Endodermal cell (in vitro differentiated cells): Measurements from ENCODE around the gene SLC29A2. TPM values are rescaled to one million over a fixed set of nuclear protein-coding genes. Genes with fewer than 3 reads are reported as not detected.

Source experiments
- DNase-seq: peaks from one replicate; pipeline ENCODE4 v3.0.0-alpha.2; 2017
- H3K27ac ChIP-seq: 2 replicates; pipeline ENCODE4 v1.5.1; 2013; ENCODE audit warnings: mild to moderate bottlenecking, low read depth, low read length, moderate library complexity
- H3K27me3 ChIP-seq: 2 replicates; pipeline ENCODE4 v1.6.1; 2013; ENCODE audit warnings: mild to moderate bottlenecking, low read length, moderate library complexity; ENCODE audit not compliant: insufficient read depth, control insufficient read depth, poor library complexity, severe bottlenecking
- H3K36me3 ChIP-seq: 2 replicates; pipeline ENCODE4 v1.7.0; 2013; ENCODE audit warnings: mild to moderate bottlenecking, low read length, moderate library complexity; ENCODE audit not compliant: control insufficient read depth, insufficient read depth
- H3K4me1 ChIP-seq: one replicate; pipeline ENCODE4 v1.7.0; 2013; ENCODE audit warnings: low read length; ENCODE audit not compliant: control insufficient read depth, insufficient read depth
- H3K4me3 ChIP-seq: 2 replicates; pipeline ENCODE4 v1.5.1; 2013; ENCODE audit warnings: mild to moderate bottlenecking, low read length, moderate library complexity
- H3K9ac ChIP-seq: 2 replicates; pipeline ENCODE4 v1.6.1; 2013; ENCODE audit warnings: mild to moderate bottlenecking, low read length, moderate library complexity; ENCODE audit not compliant: poor library complexity, severe bottlenecking; ENCODE audit errors: extremely low read depth
- H3K9me3 ChIP-seq: 2 replicates; pipeline ENCODE4 v1.6.1; 2013; ENCODE audit warnings: mild to moderate bottlenecking, low read length, moderate library complexity; ENCODE audit not compliant: control insufficient read depth
- H3K27ac Mint-ChIP-seq: 2 replicates; pipeline ENCODE4 v1.8.0; 2020; ENCODE audit warnings: mixed read lengths
- H3K27me3 Mint-ChIP-seq: 2 replicates; pipeline ENCODE4 v1.8.0; 2021; ENCODE audit warnings: mild to moderate bottlenecking, mixed read lengths; ENCODE audit not compliant: insufficient read depth
- H3K36me3 Mint-ChIP-seq: 2 replicates; pipeline ENCODE4 v1.8.0; 2020; ENCODE audit warnings: low read depth, mixed read lengths
- H3K4me1 Mint-ChIP-seq: 2 replicates; pipeline ENCODE4 v1.8.0; 2020; ENCODE audit warnings: mixed read lengths
- H3K4me3 Mint-ChIP-seq: 2 replicates; pipeline ENCODE4 v1.8.0; 2020; ENCODE audit warnings: mild to moderate bottlenecking, moderate library complexity, mixed read lengths
- H3K9me3 Mint-ChIP-seq: 2 replicates; pipeline ENCODE4 v1.8.0; 2020; ENCODE audit warnings: mild to moderate bottlenecking, mixed read lengths
- CTCF ChIP-seq: fragments of 200-600 bp; sonication (generic); conservative IDR thresholded peaks from 2 replicates; pipeline ENCODE4 v1.5.0; 2021; ENCODE audit warnings: antibody characterized with exemption, mild to moderate bottlenecking
- WGBS, 2 experiments: methylation state at CpG; one replicate each; pipeline versions ENCODE4 v1.1.5 to v1.1.7; 2013; ENCODE audit warnings: missing lambda C conversion rate in 2 of 2, mixed read lengths in 1 of 2; ENCODE audit not compliant: insufficient coverage in 1 of 2, insufficient read length in 1 of 2; 5-methylcytosine and 5-hydroxymethylcytosine counted together
- total RNA-seq, 2 donors: library from RNA; stranded (reverse); fragmentation: NEBNext Ultra II Directional in 1 of 2; extraction: Animal tissue kit (Norgen Biotek cat#: 25700) in 1 of 2; gene quantifications; 2 replicates in 1 of 2; 3 replicates in 1 of 2; pipeline ENCODE4 v1.2.1, GENCODE V29; 2021

Gene SLC29A2
- total RNA-seq, 2 donors from 2014 or later, result 30.8 to 32.4 TPM

- TF ChIP-seq CTCF, result no peak
- H3K27me3 ChIP-seq, result no peaks in the 10 kb centered on the region
- H3K4me1 Mint-ChIP-seq, result peaks cover 20% of the 10 kb centered on the region
- no peaks in the 10 kb centered on the region for H3K9me3 ChIP-seq
- peak within 1 kb of the TSS; percentile 89 for H3K27ac Mint-ChIP-seq
- H3K27me3 Mint-ChIP-seq, result no peaks in the 10 kb centered on the region
- H3K36me3 ChIP-seq, result peaks cover 4% of the 10 kb centered on the region
- 0 to 3% methylated on average over 17 to 92 of the region's 101 CpGs for WGBS, 2 experiments
- peak; percentile 93 for DNase-seq
- H3K27ac ChIP-seq, result peak within 1 kb of the TSS; percentile 85
- H3K4me3 Mint-ChIP-seq, result peak within 1 kb of the TSS; percentile 87
- peak within 1 kb of the TSS; percentile 89 for H3K4me3 ChIP-seq
- H3K4me1 ChIP-seq, result peaks cover 8% of the 10 kb centered on the region
- peaks cover 5% of the 10 kb centered on the region for H3K36me3 Mint-ChIP-seq
- H3K9ac ChIP-seq, result peak within 1 kb of the TSS; percentile 71
- H3K9me3 Mint-ChIP-seq, result no peaks in the 10 kb centered on the region
These were observed 23.9 kb downstream of the SLC29A2 start, which contains the start of gene B4GAT1 for GRCh38 chr11:66347425-66348276. B4GAT1 (minus strand) TSS chr11:66347629; CDS start chr11:66347545, 84 bp downstream.

GRCh38 chr11:66346476-66347424 is 24.8 kb downstream of the SLC29A2 start:
- no peak for DNase-seq
- peak overlapping the region; percentile 48 for H3K27ac Mint-ChIP-seq

More at GRCh38 chr11:66346476-66347424, 24.8 kb downstream of the SLC29A2 start:
- Histone ChIP-seq H3K4me1 (peaks cover 8% of the 10 kb centered on the region), H3K4me3 (peak overlapping the region; percentile 89), H3K9me3 (no peaks in the 10 kb centered on the region), H3K36me3 (peaks cover 7% of the 10 kb centered on the region), H3K9ac (peak overlapping the region; percentile 71), H3K27me3 (no peaks in the 10 kb centered on the region), H3K27ac (peak overlapping the region; percentile 85)
- Mint-ChIP-seq H3K4me1 (peaks cover 20% of the 10 kb centered on the region), H3K9me3 (no peaks in the 10 kb centered on the region), H3K27me3 (no peaks in the 10 kb centered on the region), H3K4me3 (peak overlapping the region; percentile 87), H3K36me3 (peaks cover 2% of the 10 kb centered on the region)
- 43 to 55% methylated on average over 41 to 68 of the region's 68 CpGs for WGBS, 2 experiments
- TF ChIP-seq CTCF, result no peak
